Measurements from ENCODE around the gene ZSCAN1.
A peak's percentile ranks its signal among the peaks of the same experiment; 100 is the strongest.

The ZSCAN1 gene

DNA sequence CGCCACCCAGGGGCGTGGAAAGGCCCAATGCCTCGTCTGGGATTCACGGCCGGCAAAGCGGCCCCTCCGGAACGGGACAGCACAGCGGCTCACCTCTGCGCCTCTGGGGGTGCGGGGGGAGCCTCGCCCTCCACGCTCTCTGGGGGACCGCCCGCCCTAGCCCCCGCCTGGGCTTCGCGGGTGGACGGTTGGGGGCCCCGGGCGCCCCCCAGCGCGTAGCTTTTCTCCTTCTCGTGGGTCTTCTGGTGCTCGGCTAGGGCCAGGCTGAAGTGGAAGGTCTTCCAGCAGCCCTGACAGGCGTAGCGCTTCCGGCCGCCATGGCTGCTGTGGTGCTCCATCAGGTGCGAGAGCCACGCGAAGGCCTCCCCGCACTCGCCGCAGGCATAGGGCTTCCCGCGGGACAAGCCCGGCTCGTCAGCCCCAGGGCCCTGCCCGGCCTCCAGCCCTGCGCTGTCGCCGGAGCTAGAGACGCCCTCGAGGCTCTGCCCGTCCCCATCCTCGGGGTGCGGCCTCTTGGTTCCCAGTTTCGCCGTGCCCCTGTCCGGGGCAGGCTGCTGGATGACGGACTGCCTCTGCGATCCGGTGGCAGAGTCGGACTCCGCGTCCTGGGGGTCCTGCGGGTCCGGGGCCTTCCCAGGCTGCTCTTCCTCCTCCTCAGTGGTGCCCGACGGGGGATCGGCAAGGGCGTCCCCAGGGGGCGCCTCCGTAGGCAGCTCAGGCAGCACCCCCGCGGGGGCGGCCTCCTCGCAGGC is 50.9 kb downstream of the ZSCAN1 start:
- DNase-seq, result no peak

DNA sequence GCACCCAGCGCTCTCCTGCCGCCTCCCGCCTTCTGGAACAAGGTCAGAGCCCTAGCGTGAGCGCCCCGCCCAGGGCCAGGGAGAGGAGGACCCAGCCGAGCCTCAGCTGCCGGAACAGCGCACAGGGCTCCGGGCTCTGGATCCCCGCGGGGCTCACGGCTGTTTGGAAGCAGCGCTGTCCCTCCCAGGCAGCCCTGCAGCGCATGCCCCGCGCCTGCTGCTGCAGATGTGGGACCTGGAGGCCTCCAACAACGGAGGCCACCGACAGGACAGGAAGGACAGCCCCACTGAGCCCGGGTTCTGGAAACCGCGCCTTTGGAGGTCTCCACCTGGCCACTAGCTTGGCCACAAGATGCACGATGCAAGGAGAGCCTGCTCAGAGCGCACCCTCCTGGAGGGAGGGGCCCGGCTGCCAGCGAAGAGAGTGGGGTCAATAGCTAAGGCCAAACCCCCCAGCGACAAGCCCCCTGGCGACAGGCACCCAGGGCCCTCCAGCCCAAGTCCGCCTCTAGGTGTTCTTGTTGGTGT is 51.6 kb downstream of the ZSCAN1 start:
- DNase-seq, result no peak

DNA sequence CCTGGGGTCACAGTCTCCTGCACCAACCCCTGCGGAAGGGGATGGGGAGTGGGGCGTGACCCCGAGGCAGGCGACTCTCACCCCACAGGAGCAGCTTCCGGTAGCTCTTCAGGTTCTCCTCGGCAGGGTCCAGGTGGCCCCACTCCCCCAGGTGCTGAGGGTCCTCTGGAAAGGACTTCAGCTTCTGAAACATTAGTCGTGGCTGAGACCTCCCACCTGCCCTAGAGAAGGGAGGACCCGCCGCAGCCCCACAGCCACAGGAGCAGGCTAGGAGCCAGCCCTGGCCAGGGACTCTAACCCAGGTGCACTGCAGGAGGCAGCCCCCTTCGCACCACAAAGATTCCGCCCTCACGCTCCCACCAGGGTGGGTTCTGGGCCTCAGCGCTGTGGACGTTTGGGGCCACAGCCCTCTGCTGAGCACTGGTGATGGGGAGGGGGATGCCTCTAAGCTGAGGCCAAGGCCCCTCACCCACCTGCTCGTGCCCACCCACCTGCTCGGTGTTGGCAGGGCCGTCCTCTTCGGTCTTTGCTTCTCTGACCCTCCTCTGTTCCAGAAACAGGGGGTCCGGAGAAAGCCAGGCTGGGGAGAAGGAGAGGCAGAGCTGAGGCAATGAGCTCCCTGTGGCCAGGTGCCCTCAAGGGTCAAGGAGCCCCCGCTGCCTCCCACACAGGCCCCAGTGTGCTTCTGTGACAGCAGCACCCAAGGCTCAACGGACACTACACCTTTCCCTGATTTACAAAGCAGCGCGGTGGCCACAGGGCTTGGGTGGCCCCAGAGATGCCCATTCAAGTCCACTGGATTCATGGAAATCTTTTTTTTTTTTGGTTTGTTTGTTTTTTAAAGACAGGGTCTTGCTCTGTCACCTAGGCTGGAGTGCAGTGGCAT is 53.2 kb downstream of the ZSCAN1 start:
- DNase-seq, result no peak

DNA sequence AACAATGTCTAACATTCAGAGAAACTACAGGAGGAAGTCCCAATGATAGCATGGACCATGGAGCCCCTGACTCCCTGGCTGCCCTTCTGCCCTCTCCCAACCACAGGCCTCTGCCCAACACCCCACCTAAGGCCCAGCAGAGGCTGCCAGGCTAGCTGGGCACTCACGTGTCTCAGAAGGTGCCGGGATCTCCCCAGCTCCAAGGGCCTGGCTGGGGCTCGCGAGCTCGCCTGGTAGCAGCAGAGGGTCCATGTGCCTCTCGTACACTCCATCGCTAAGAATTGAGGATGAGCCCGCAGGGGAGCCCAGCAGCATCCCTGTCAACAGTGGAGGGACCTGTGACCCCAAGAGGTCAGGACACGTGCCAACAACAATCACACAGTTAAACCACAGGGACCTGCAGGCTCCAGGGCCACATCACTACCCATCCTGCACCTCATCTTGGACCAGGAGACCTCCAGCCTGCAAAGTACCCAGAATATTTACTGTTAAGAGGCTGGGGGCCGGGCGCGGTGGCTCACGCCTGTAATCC is 54.8 kb downstream of the ZSCAN1 start:
- DNase-seq, result no peak

DNA sequence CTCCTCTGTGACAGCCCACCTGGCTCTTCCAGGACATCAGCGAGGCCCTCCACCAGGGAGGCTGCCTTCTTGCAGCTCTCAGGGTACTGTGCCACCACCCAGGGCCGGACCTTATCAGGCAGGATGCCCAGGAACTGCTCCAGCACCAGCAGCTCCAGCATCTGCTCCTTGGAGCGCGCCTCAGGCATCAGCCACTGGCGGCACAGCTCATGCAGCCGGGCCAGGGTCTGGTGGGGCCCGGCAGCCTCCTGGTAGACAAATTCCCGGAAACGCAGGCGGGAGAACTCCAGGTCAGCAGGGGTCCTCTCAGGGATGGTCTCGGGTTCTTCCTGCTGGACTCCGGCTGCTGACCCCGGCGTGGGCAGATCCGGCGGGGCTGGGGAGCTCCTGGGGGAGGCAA is 56.0 kb downstream of the ZSCAN1 start:
- no peak for DNase-seq

DNA sequence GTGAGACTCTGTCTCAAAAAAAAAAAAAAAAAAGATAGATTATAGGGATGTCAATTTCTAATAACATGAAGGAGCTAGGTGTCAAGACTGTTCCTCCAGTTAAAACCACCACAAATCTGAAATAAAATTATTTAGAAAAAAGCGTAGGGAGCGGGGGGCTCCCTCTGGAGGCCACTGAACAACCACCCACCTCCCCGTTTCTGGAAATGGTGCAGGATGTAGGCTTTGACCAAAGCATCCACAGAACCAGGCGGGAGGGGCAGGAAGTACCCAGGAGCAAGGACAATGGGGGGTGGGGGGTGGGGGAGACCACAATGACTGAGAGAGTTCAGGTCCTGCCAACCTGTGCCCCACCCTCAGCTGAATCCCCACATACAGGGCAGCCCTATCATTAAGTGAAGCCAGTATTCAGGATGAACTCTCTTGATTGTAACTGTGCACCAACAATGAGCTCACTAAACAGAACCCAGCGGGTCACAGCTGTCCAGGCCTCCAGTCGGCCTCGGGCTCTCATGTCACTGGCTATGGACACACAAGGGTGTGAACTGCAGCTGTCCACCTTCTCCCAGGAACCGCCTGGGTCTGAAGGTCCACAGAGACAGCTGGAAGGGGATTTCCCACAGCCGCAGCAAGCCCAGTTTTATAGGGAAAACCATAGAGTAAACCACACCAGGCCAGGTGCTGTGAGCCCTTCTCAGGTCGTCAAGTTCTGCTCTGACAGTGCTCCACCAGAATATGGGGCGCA is 57.6 kb downstream of the ZSCAN1 start:
- no peak for DNase-seq

DNA sequence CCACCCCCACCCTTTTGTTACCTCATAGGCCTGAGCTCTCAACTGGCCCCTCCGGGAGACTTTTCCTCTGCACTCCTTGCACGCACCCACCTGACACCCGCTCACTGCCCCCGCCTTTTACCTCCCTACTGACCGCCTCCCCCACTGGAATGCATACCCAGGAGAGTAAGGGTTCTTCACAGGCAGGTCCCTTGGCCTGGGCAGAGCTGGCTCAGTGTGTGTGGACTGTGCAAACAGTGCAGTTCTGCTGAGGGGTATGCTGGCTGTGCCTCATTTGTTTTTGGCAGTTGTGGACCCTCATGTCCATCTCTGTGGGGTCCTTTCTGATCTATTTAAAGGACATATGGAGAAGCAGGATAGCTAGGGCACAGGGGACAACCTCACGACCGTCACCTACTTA is 59.2 kb downstream of the ZSCAN1 start:
- no peak for DNase-seq

DNA sequence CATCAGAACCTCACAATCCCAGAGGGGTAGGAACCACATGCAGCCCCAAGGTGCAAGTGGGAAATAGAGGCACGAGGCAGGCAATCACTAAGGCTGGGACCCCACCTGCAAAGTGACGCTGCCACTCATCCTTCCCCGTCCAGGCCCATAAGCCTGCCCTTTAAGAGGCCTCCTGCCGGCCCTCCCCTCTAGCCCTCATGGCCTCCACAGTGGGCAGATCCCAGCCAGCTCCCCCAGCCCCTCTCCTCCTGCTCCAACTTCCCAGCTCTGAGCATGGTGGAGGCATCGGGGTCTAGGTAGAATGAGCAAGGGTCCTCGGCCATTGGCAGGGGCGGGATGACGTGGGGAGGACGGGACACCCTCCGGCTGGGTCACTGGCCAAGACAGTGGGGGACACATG is 61.5 kb downstream of the ZSCAN1 start:
- DNase-seq, result no peak

DNA sequence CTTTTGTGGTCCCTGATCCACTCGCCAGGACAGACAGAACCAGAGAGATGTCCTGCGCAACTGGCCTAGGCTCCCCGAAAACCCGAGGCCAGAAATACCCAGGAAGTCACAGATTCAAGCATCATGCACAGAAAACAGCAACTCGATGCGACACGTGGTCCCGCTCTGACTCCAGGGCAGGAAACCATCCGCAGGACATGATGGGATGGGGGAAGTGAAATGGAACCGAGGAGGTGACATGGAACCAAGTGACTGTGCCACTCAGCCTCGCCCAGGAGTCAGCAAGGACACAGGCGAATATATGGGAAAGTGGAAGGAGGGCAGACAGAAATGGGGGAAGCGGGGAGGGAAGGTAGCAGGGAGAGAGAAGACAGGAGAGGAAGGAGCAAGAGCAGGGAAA is 63.1 kb downstream of the ZSCAN1 start:
- DNase-seq, result no peak

DNA sequence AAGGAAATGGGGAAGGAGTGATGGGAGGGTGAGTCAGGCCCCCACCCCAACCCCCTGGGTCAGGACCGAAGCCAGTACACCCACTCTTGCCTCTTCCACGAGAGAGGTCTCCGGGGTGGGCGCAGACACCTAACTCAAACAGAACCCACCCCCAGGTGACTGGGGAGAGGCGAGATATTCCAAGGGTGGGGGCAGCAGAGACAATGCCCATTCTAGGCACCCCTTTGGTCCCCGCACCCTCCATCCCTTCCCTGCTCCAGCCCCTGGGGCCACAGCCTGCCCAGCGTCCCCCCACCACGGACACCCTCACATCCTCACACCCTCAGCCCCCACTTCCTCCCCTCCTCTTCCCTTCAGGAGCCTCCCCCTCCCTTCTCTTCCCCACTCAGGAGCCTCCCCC is 63.5 kb downstream of the ZSCAN1 start:
- no peak for DNase-seq

DNA sequence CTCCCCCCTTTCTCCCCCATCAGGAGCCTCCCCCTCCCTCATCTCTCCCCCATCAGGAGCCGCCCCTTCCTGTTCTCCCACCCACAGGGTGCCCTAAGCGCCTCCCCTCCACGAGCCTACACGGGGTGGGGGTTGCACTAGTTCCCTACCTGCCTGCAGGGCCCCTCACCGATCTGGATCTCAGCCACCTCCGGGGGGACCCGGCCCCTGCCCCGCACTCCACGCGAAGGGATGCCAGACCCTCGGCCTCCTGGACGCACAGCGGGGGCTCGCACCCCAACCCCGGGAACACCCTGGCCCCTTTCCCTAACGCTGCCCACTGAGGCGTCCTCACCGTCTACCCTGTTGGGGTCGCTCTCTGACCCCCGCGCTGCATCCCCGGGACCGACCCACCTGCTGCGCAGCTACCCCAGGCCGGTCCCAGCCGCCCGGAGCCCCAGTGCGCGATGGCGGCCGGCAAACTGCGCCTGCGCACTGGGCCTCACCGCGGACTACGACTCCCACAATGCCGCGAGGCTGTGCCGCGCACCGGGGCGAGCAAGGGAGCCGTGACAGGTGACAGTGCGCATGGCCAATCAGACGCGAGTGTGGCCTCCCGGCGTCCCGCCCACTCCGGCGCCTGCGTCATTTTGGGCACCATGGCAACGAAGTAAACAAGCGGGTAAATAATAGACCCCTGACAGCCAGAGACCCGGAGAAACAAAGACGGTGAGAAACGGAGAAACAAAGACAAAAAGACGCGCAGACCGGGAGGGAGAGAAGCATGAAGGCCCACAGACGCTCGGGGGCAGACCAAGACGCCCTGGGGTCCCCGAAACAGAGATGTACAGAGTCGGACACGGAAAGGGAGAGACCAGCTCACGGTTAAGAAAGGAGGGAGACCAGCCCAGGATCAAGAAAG is 64.2 kb downstream of the ZSCAN1 start, which contains the start of gene ZSCAN18:
Gene ZSCAN18 (minus strand): TSS at position 451 of the 901 bp plus-strand sequence. CDS start 7,964 bp downstream, outside the sequence.
- peak; percentile 91 for DNase-seq

DNA sequence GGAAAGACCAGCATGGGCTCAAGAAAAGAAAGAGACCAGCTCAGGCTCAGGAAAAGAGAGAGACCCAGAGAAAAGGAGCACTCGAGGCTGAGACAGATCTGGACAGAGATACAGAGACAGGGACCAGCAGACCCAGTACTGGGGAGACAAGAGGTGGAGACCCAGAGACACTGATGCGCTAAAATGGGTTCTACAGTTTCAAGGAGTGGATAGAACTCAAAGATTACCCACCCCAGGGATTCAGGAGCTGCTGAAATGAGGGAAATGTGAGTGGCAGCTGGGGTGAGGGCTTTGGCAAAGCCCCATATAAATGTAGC is 64.8 kb downstream of the ZSCAN1 start:
- no peak for DNase-seq

Data from activated CD4-positive, CD25-positive, alpha-beta regulatory T cell treated with anti-CD3 and anti-CD28 coated beads, Interleukin-2, amount 50 U/mL, for 72 hours (primary cell).